ENCODE results near the gene PPP1CA.
A peak's percentile ranks its signal among the peaks of the same experiment; 100 is the strongest.

The PPP1CA gene

DNA sequence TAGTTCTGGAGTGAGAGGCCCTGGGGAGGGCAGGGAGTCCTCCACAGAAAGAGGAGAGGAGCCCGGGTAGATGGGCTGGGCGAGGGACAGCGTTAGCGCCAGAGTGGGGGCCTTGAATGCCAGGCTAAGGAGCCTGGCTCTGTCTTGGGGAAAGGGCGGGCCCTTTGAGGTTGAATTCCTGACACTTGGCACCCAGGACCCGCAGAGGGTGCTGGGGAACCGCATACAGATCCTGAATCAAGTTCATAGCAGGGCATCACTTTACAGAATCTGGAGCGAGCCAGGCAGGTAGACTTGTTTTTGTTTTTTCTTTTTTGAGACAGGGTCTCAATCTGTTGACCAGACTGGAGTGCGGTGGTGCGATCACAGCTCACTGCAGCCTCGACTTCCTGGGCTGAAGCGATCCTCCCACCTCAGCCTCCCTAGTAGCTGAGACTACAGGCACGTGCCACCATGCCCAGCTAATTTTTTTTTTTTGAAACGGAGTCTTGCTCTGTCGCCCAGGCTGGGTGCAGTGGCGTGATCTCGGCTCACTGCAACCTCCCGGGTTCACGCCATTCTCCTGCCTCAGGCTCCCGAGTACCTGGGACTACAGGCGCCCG lies 19.9 kb upstream of the PPP1CA start:
- Histone ChIP-seq H3K27me3 (ENCODE audit: control insufficient read depth in 1 of 2, insufficient read depth in 1 of 2, low read length in 2 of 2) (peaks cover 0 to 8% of the 10 kb centered on the region in 2 experiments), H3K18ac (ENCODE audit: low read depth in 1 of 2, low read length in 2 of 2) (peak overlapping the region in 1 of 2 experiments; percentile 43), H2BK120ac (ENCODE audit: low read depth, low read length) (no peak overlapping the region), H3K79me1 (replicated peaks; ENCODE audit: low read length, poor library complexity, severe bottlenecking) (peaks cover 8% of the 10 kb centered on the region), H3K4me1 (ENCODE audit: control insufficient read depth, insufficient read depth, low read depth, low read length) (peaks cover 40% of the 10 kb centered on the region), H3K36me3 (ENCODE audit: control insufficient read depth in 1 of 2, insufficient read depth in 2 of 2, low read depth in 1 of 2, low read length in 2 of 2) (peaks cover 0 to 17% of the 10 kb centered on the region in 2 experiments), H3K4me3 (ENCODE audit: insufficient read depth in 1 of 2, low read depth in 1 of 2, low read length in 2 of 2) (peak overlapping the region in 1 of 2 experiments; percentile 47), H3K14ac (ENCODE audit: low read length in 2 of 2) (no peak overlapping the region), H3K4me2 (ENCODE audit: low read length, poor library complexity, severe bottlenecking) (peak overlapping the region; percentile 57), H3K4ac (ENCODE audit: low read depth in 1 of 2, low read length in 2 of 2) (peak overlapping the region in 1 of 2 experiments; percentile 63), H4K8ac (ENCODE audit: low read length) (peak overlapping the region; percentile 73), H3K23ac (ENCODE audit: low read length in 2 of 2) (no peak overlapping the region), H3K9ac (ENCODE audit: low read length) (no peak overlapping the region), H3K27ac (ENCODE audit: low read length, poor library complexity, severe bottlenecking) (no peak overlapping the region), H4K91ac (ENCODE audit: low read length) (no peak overlapping the region), H3K9me3 (ENCODE audit: control insufficient read depth, low read length) (no peaks in the 10 kb centered on the region), H2BK15ac (ENCODE audit: low read depth, poor library complexity, severe bottlenecking) (peak overlapping the region; percentile 36), H2BK5ac (ENCODE audit: low read depth, low read length, poor library complexity, severe bottlenecking) (no peak overlapping the region), H2AFZ (ENCODE audit: low read depth, low read length) (peak overlapping the region; percentile 70), H2AK5ac (ENCODE audit: low read length, severe bottlenecking) (no peak overlapping the region), H2BK12ac (ENCODE audit: low read length in 2 of 2) (no peak overlapping the region)
- DNase-seq = no peak
- 75% methylated on average over 22 of the region's 22 CpGs for WGBS

DNA sequence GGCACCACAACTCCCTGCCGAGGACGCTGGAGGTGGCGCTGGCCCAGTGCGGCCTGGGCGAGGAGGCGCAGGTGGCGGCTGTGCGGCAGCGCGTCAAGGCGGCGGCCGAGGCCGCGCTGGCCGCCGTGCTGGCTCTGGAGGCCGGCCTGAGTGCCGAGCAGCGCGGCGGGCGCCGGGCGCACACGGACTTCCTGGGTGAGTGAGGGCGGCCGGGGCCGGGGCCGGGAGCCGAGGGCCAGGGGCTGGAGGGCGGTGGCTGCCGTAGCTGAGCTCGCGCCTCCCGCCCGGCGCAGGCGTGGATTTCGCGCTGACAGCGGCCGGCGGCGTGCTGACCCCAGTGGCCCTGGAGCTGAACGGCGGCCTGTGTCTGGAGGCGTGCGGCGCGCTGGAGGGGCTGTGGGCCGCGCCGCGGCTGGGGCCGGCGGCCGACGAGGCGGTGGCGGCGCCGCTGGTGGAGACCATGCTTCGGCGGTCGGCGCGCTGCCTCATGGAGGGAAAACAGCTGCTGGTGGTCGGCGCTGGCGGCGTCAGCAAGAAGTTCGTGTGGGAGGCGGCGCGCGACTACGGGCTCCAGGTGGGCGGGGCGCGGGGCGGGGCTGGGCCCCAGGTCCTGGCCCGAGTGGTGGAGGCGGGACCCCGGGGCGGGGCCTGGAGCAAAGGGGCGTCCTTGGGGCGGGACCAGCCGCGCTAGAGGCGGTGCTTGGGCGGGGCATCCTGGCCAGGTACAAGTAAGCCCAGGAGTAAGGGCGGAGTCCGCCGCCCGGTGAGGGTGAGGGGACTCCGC lies 19.2 kb upstream of the PPP1CA start:
- peak overlapping the region in 1 of 2 experiments; percentile 29 for H3K23ac ChIP-seq (ENCODE audit: low read length in 2 of 2)
- no peaks in the 10 kb centered on the region for H3K9me3 ChIP-seq (ENCODE audit: control insufficient read depth, low read length)
- H2BK12ac ChIP-seq (ENCODE audit: low read length in 2 of 2) = peak overlapping the region in 1 of 2 experiments; percentile 49
- DNase-seq = peak; percentile 91
- H3K36me3 ChIP-seq (ENCODE audit: control insufficient read depth in 1 of 2, insufficient read depth in 2 of 2, low read depth in 1 of 2, low read length in 2 of 2) = peaks cover 0 to 17% of the 10 kb centered on the region in 2 experiments
- no peak overlapping the region for H2BK120ac ChIP-seq (ENCODE audit: low read depth, low read length)
- H3K18ac ChIP-seq (ENCODE audit: low read depth in 1 of 2, low read length in 2 of 2) = peak overlapping the region; percentile 81 to 94
- H3K4ac ChIP-seq (ENCODE audit: low read depth in 1 of 2, low read length in 2 of 2) = peak overlapping the region in 1 of 2 experiments; percentile 53
- H4K8ac ChIP-seq (ENCODE audit: low read length) = peak overlapping the region; percentile 73
- H4K91ac ChIP-seq (ENCODE audit: low read length) = peak overlapping the region; percentile 35
- H2BK15ac ChIP-seq (ENCODE audit: low read depth, poor library complexity, severe bottlenecking) = peak overlapping the region; percentile 81
- peak overlapping the region in 1 of 2 experiments; percentile 86 for H3K14ac ChIP-seq (ENCODE audit: low read length in 2 of 2)
- peak overlapping the region; percentile 27 for H2AK5ac ChIP-seq (ENCODE audit: low read length, severe bottlenecking)
- WGBS = 1% methylated on average over 86 of the region's 97 CpGs
- H2AFZ ChIP-seq (ENCODE audit: low read depth, low read length) = peak overlapping the region; percentile 84
- H3K79me1 ChIP-seq (replicated peaks; ENCODE audit: low read length, poor library complexity, severe bottlenecking) = peaks cover 8% of the 10 kb centered on the region
- H2BK5ac ChIP-seq (ENCODE audit: low read depth, low read length, poor library complexity, severe bottlenecking) = peak overlapping the region; percentile 40
- H3K4me2 ChIP-seq (ENCODE audit: low read length, poor library complexity, severe bottlenecking) = peak overlapping the region; percentile 80
- peaks cover 46% of the 10 kb centered on the region for H3K4me1 ChIP-seq (ENCODE audit: control insufficient read depth, insufficient read depth, low read depth, low read length)
- H3K27me3 ChIP-seq (ENCODE audit: control insufficient read depth in 1 of 2, insufficient read depth in 1 of 2, low read length in 2 of 2) = peaks cover 0 to 15% of the 10 kb centered on the region in 2 experiments
- peak overlapping the region; percentile 70 to 73 for H3K4me3 ChIP-seq (ENCODE audit: insufficient read depth in 1 of 2, low read depth in 1 of 2, low read length in 2 of 2)
- H3K9ac ChIP-seq (ENCODE audit: low read length) = peak overlapping the region; percentile 64
- no peak overlapping the region for H3K27ac ChIP-seq (ENCODE audit: low read length, poor library complexity, severe bottlenecking)

DNA sequence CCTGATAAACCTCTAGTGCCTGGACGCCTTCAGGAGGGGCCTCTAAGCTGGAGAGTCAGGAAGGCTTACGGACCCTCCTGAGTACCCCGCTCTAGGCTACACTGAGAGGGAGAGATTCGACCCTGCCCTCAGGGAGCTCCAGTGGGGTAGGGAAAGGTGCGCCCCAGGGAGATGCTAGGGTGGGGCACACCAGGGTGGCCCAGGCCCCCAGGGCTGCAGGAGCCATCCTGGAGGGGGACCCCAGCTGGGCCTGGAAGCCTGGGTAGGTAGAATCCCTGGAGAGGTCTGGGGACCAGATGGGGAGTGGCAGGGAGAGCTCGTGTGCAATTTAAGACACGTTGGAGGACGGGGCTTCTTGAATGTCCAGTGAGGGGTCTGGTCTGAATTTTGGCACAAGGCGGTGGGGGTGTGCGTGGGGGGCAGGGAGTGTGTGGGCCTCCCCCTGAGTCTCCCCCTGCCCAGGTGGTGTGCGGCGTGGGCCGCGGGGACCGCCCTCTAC lies 18.5 kb upstream of the PPP1CA start:
- peaks cover 0 to 17% of the 10 kb centered on the region in 2 experiments for H3K36me3 ChIP-seq (ENCODE audit: control insufficient read depth in 1 of 2, insufficient read depth in 2 of 2, low read depth in 1 of 2, low read length in 2 of 2)
- H2BK15ac ChIP-seq (ENCODE audit: low read depth, poor library complexity, severe bottlenecking) = no peak overlapping the region
- peak overlapping the region in 1 of 2 experiments; percentile 22 for H2BK12ac ChIP-seq (ENCODE audit: low read length in 2 of 2)
- peak overlapping the region; percentile 34 for H4K91ac ChIP-seq (ENCODE audit: low read length)
- peak overlapping the region in 1 of 2 experiments; percentile 86 for H3K14ac ChIP-seq (ENCODE audit: low read length in 2 of 2)
- H3K4me1 ChIP-seq (ENCODE audit: control insufficient read depth, insufficient read depth, low read depth, low read length) = peaks cover 52% of the 10 kb centered on the region
- no peaks in the 10 kb centered on the region for H3K9me3 ChIP-seq (ENCODE audit: control insufficient read depth, low read length)
- H3K27ac ChIP-seq (ENCODE audit: low read length, poor library complexity, severe bottlenecking) = no peak overlapping the region
- H3K18ac ChIP-seq (ENCODE audit: low read depth in 1 of 2, low read length in 2 of 2) = peak overlapping the region; percentile 81 to 94
- peak overlapping the region; percentile 70 to 73 for H3K4me3 ChIP-seq (ENCODE audit: insufficient read depth in 1 of 2, low read depth in 1 of 2, low read length in 2 of 2)
- H3K27me3 ChIP-seq (ENCODE audit: control insufficient read depth in 1 of 2, insufficient read depth in 1 of 2, low read length in 2 of 2) = peaks cover 0 to 15% of the 10 kb centered on the region in 2 experiments
- peak overlapping the region; percentile 64 for H3K9ac ChIP-seq (ENCODE audit: low read length)
- no peak overlapping the region for H2BK120ac ChIP-seq (ENCODE audit: low read depth, low read length)
- peak overlapping the region; percentile 69 for H4K8ac ChIP-seq (ENCODE audit: low read length)
- H2BK5ac ChIP-seq (ENCODE audit: low read depth, low read length, poor library complexity, severe bottlenecking) = peak overlapping the region; percentile 40
- DNase-seq = no peak
- H3K4me2 ChIP-seq (ENCODE audit: low read length, poor library complexity, severe bottlenecking) = peak overlapping the region; percentile 80
- peak overlapping the region in 1 of 2 experiments; percentile 29 for H3K23ac ChIP-seq (ENCODE audit: low read length in 2 of 2)
- peak overlapping the region; percentile 27 for H2AK5ac ChIP-seq (ENCODE audit: low read length, severe bottlenecking)
- peak overlapping the region; percentile 84 for H2AFZ ChIP-seq (ENCODE audit: low read depth, low read length)
- peaks cover 8% of the 10 kb centered on the region for H3K79me1 ChIP-seq (replicated peaks; ENCODE audit: low read length, poor library complexity, severe bottlenecking)
- WGBS = 66% methylated on average over 9 of the region's 15 CpGs
- peak overlapping the region in 1 of 2 experiments; percentile 53 for H3K4ac ChIP-seq (ENCODE audit: low read depth in 1 of 2, low read length in 2 of 2)

All from mesenchymal stem cell (in vitro differentiated cells and primary cell).